Measurements from ENCODE around the gene ARPP21.

The ARPP21 gene

DNA sequence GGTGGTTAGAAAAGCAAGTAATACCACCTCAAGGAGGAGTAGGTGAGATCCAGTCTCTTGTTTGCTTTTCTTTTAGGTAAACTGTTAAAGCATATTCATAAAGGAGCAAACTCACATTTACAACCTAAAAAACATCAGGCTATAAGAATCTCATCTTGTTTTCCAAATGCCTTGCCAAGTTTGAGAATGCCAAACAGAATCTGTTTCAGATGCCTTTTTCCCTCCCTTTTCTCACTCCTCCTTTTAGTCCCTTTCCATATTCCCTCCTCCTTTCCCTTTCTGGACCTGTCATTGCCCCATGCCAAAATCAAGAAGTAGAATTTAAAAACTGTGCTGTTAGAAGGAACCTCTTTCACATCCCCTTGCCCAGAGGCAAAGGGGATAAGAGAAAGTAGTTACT, 140.3 kb downstream of the ARPP21 start:
- H2AFZ ChIP-seq (ENCODE audit: low read length): no peak overlapping the region
- H3F3A ChIP-seq (ENCODE audit: low read depth): no peaks in the 10 kb centered on the region
- H3K9me3 ChIP-seq (ENCODE audit: insufficient read depth, low read depth, low read length): no peaks in the 10 kb centered on the region
- H3K9me2 ChIP-seq (replicated peaks; ENCODE audit: low read depth, low read length): no peaks in the 10 kb centered on the region
- no peaks in the 10 kb centered on the region for H3K4me1 ChIP-seq (ENCODE audit: insufficient read depth, low read length, poor library complexity, severe bottlenecking)
- H3K4me3 ChIP-seq (ENCODE audit: low read length, poor library complexity, severe bottlenecking): no peak overlapping the region
- TF ChIP-seq EZH2phosphoT487 (IDR thresholded peaks at IDR 0.05; ENCODE audit: borderline replicate concordance): no peak
- no peak for TF ChIP-seq CTCF (conservative IDR thresholded peaks at IDR 0.05; ENCODE audit: low read length)
- no peaks in the 10 kb centered on the region for H4K20me1 ChIP-seq (ENCODE audit: insufficient read depth, low read length, poor library complexity, severe bottlenecking)
- H3K27me3 ChIP-seq (ENCODE audit: insufficient read depth, low read length, poor library complexity, severe bottlenecking): no peaks in the 10 kb centered on the region
- no peaks in the 10 kb centered on the region for H3K79me2 ChIP-seq (ENCODE audit: insufficient read depth, low read length)
- no peak overlapping the region for H3K4me2 ChIP-seq (ENCODE audit: low read depth, low read length, poor library complexity, severe bottlenecking)
- no peak overlapping the region for H3K9ac ChIP-seq (ENCODE audit: low read depth, low read length, poor library complexity, severe bottlenecking)
- no peaks in the 10 kb centered on the region for H3K36me3 ChIP-seq (ENCODE audit: insufficient read depth, low read length)

DNA sequence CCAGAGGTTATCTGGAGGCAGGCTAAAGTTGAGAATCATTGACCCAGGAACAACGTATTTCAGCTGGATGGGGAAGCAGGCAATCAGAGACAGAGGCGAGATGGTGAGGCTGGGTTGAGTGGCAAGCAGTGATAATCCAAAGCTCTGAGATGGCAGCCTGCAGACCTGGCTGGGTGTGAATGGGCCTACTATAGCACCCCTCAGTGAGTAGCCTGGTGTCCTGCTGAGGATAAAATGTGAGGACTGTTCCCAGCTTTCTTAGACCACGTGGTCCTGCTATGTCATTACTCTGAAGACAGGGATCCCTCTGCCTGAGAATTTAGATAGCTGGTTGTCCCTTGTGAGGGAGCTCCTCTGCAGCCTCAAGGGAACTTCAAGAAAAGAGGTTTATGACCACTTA, 141.5 kb downstream of the ARPP21 start:
- Histone ChIP-seq H3K36me3 (ENCODE audit: insufficient read depth, low read length) (no peaks in the 10 kb centered on the region), H3K4me1 (ENCODE audit: insufficient read depth, low read length, poor library complexity, severe bottlenecking) (no peaks in the 10 kb centered on the region), H2AFZ (ENCODE audit: low read length) (no peak overlapping the region), H3K4me2 (ENCODE audit: low read depth, low read length, poor library complexity, severe bottlenecking) (no peak overlapping the region), H3K79me2 (ENCODE audit: insufficient read depth, low read length) (no peaks in the 10 kb centered on the region), H3K9me2 (replicated peaks; ENCODE audit: low read depth, low read length) (no peaks in the 10 kb centered on the region), H4K20me1 (ENCODE audit: insufficient read depth, low read length, poor library complexity, severe bottlenecking) (no peaks in the 10 kb centered on the region), H3K9me3 (ENCODE audit: insufficient read depth, low read depth, low read length) (no peaks in the 10 kb centered on the region), H3K9ac (ENCODE audit: low read depth, low read length, poor library complexity, severe bottlenecking) (no peak overlapping the region), H3K4me3 (ENCODE audit: low read length, poor library complexity, severe bottlenecking) (no peak overlapping the region), H3F3A (ENCODE audit: low read depth) (no peaks in the 10 kb centered on the region), H3K27me3 (ENCODE audit: insufficient read depth, low read length, poor library complexity, severe bottlenecking) (no peaks in the 10 kb centered on the region)
- TF ChIP-seq CTCF (conservative IDR thresholded peaks at IDR 0.05; ENCODE audit: low read length) (no peak), EZH2phosphoT487 (IDR thresholded peaks at IDR 0.05; ENCODE audit: borderline replicate concordance) (no peak)

GRCh38 chr3:35781558-35781957, 142.2 kb downstream of the ARPP21 start:
- Histone ChIP-seq H3K4me2 (ENCODE audit: low read depth, low read length, poor library complexity, severe bottlenecking) (no peak overlapping the region), H3K79me2 (ENCODE audit: insufficient read depth, low read length) (no peaks in the 10 kb centered on the region), H3F3A (ENCODE audit: low read depth) (no peaks in the 10 kb centered on the region), H2AFZ (ENCODE audit: low read length) (no peak overlapping the region), H3K36me3 (ENCODE audit: insufficient read depth, low read length) (no peaks in the 10 kb centered on the region), H3K4me3 (ENCODE audit: low read length, poor library complexity, severe bottlenecking) (no peak overlapping the region), H3K4me1 (ENCODE audit: insufficient read depth, low read length, poor library complexity, severe bottlenecking) (no peaks in the 10 kb centered on the region), H3K9ac (ENCODE audit: low read depth, low read length, poor library complexity, severe bottlenecking) (no peak overlapping the region), H4K20me1 (ENCODE audit: insufficient read depth, low read length, poor library complexity, severe bottlenecking) (no peaks in the 10 kb centered on the region), H3K9me3 (ENCODE audit: insufficient read depth, low read depth, low read length) (no peaks in the 10 kb centered on the region), H3K27me3 (ENCODE audit: insufficient read depth, low read length, poor library complexity, severe bottlenecking) (no peaks in the 10 kb centered on the region), H3K9me2 (replicated peaks; ENCODE audit: low read depth, low read length) (no peaks in the 10 kb centered on the region)
- no peak for TF ChIP-seq CTCF (conservative IDR thresholded peaks at IDR 0.05; ENCODE audit: low read length)
- no peak for TF ChIP-seq EZH2phosphoT487 (IDR thresholded peaks at IDR 0.05; ENCODE audit: borderline replicate concordance)

All from Loucy (cell line).